HEK293T (cell line): Measurements from ENCODE around the gene BMERB1.
A peak's percentile ranks its signal among the peaks of the same experiment; 100 is the strongest.

Source experiments
- CTCF ChIA-PET: fragments of 350-600 bp; formaldehyde crosslinking; extraction: SDS; loops from one replicate; lab custom pipeline; 2021; ENCODE audit warnings: antibody characterized with exemption, inconsistent platforms; lab: Yijun Ruan, JAX
- POLR2A ChIA-PET: fragments of 350-600 bp; formaldehyde crosslinking; extraction: SDS; loops from one replicate; lab custom pipeline; 2020; ENCODE audit warnings: antibody characterized with exemption, inconsistent platforms; lab: Yijun Ruan, JAX
- DNase-seq: peaks from one replicate; pipeline ENCODE4 v3.0.0; 2012; ENCODE audit warnings: mixed read lengths; ENCODE audit errors: extremely low spot score
- ARNT ChIP-seq: fragments of 450-650 bp; IDR thresholded peaks from 2 replicates; pipeline ENCODE4 v1.6.1; 2017; ENCODE audit warnings: mild to moderate bottlenecking
- BHLHE40 ChIP-seq: fragments of 450-650 bp; IDR thresholded peaks from 2 replicates; pipeline ENCODE4 v1.6.1; 2016; ENCODE audit warnings: mild to moderate bottlenecking, moderate library complexity, borderline replicate concordance
- CTBP1 ChIP-seq: fragments of 450-650 bp; IDR thresholded peaks from 2 replicates; pipeline ENCODE4 v1.6.1; 2016; ENCODE audit warnings: borderline replicate concordance
- ELF4 ChIP-seq: fragments of 450-650 bp; IDR thresholded peaks from 2 replicates; pipeline ENCODE4 v1.6.1; 2017; ENCODE audit warnings: antibody characterized with exemption
- FOXA1 ChIP-seq: fragments of 450-650 bp; IDR thresholded peaks from 2 replicates; pipeline ENCODE4 v1.6.1; 2016; ENCODE audit warnings: mild to moderate bottlenecking
- FOXK2 ChIP-seq: fragments of 450-650 bp; IDR thresholded peaks from 2 replicates; pipeline ENCODE4 v1.6.1; 2016; ENCODE audit warnings: mild to moderate bottlenecking
- FOXM1 ChIP-seq: fragments of 450-650 bp; IDR thresholded peaks from 2 replicates; pipeline ENCODE4 v1.6.1; 2017; ENCODE audit warnings: mild to moderate bottlenecking, borderline replicate concordance
- HDGF ChIP-seq: fragments of 450-650 bp; IDR thresholded peaks from 2 replicates; pipeline ENCODE4 v1.6.1; 2017; ENCODE audit warnings: antibody characterized with exemption, borderline replicate concordance
- L3MBTL2 ChIP-seq: fragments of 450-650 bp; conservative IDR thresholded peaks from 2 replicates; pipeline ENCODE4 v1.6.1; 2016; ENCODE audit warnings: mild to moderate bottlenecking
- LEF1 ChIP-seq: fragments of 450-650 bp; IDR thresholded peaks from 2 replicates; pipeline ENCODE4 v1.6.1; 2017; ENCODE audit warnings: mild to moderate bottlenecking, borderline replicate concordance
- NFRKB ChIP-seq: fragments of 450-650 bp; IDR thresholded peaks from 2 replicates; pipeline ENCODE4 v1.6.1; 2016; ENCODE audit warnings: mild to moderate bottlenecking, moderate library complexity
- SP1 ChIP-seq: fragments of 450-650 bp; IDR thresholded peaks from 2 replicates; pipeline ENCODE4 v1.6.1; 2017
- SUZ12 ChIP-seq: fragments of 450-650 bp; IDR thresholded peaks from 2 replicates; pipeline ENCODE4 v1.6.1; 2016; ENCODE audit warnings: mild to moderate bottlenecking
- TARDBP ChIP-seq: fragments of 450-650 bp; IDR thresholded peaks from 2 replicates; pipeline ENCODE4 v1.6.1; 2016
- ZNF384 ChIP-seq: fragments of 450-650 bp; IDR thresholded peaks from 2 replicates; pipeline ENCODE4 v1.6.1; 2016
- TF ChIP-seq, protein P1 (sequence below): fragments of 450-650 bp; IDR thresholded peaks from 2 replicates; pipeline ENCODE4 v1.6.1; 2016

BMERB1 gene

DNA sequence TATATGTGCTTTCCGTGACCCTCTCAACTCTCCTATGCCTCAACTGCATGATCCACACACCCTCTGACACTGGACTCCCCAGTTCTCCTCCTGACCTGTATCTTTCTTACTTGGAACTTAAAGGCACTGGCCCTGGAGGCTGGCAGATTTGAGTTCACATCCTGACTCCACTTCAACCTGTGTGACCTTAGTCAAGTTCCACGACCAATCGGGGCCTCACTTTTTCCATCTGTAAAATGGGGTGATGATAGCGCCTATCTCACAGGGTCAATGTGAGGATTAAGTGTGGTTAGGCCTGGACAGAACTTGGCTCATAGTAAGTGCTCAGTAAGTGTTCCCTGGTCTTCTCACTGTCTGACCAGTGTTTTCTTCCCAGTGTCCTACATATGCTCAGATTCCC, 183.5 kb downstream of the BMERB1 start:
- TF ChIP-seq, protein P1, sequence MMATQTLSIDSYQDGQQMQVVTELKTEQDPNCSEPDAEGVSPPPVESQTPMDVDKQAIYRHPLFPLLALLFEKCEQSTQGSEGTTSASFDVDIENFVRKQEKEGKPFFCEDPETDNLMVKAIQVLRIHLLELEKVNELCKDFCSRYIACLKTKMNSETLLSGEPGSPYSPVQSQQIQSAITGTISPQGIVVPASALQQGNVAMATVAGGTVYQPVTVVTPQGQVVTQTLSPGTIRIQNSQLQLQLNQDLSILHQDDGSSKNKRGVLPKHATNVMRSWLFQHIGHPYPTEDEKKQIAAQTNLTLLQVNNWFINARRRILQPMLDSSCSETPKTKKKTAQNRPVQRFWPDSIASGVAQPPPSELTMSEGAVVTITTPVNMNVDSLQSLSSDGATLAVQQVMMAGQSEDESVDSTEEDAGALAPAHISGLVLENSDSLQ = no peak
- TF ChIP-seq SP1 (no peak), L3MBTL2 (no peak), HDGF (no peak), BHLHE40 (no peak), NFRKB (no peak), TARDBP (no peak), SUZ12 (no peak), LEF1 (no peak), FOXA1 (no peak), ZNF384 (no peak), CTBP1 (no peak), FOXK2 (no peak), FOXM1 (no peak), ELF4 (no peak), ARNT (no peak)
- POLR2A ChIA-PET = no interaction called here
- CTCF ChIA-PET = no interaction called here
- no peak for DNase-seq

DNA sequence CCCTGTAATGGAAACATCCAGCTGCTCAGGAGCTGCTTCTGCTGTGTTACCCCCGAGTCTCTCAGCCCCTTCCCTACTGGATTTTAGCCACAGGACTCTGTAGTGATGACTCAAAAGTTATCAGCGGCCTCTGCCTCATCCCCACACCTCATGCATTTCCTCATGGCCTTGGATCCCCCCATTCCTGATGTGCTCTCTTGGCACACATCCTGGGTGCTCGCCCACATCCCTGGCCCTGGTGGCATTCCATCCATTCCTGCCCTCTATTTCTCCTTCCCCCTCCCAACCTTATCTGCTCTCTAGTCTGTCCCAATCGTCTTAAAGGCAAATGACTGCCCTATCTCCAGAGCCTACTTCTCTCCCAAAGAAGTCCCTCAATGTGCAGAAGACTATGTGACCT, 184.0 kb downstream of the BMERB1 start:
- no peak for DNase-seq
- no peak for TF ChIP-seq HDGF
- no peak for TF ChIP-seq L3MBTL2
- no peak for TF ChIP-seq CTBP1
- TF ChIP-seq SP1 = no peak
- no peak for TF ChIP-seq ARNT
- TF ChIP-seq SUZ12 = no peak
- TF ChIP-seq LEF1 = no peak
- no peak for TF ChIP-seq NFRKB
- no peak for TF ChIP-seq ELF4
- POLR2A ChIA-PET = interaction anchor here (0.7 kb wide), 1 partner anchor 20 kb away, joined by 3 read pairs; no protein-coding TSS in a partner anchor
- CTCF ChIA-PET = no interaction called here

DNA sequence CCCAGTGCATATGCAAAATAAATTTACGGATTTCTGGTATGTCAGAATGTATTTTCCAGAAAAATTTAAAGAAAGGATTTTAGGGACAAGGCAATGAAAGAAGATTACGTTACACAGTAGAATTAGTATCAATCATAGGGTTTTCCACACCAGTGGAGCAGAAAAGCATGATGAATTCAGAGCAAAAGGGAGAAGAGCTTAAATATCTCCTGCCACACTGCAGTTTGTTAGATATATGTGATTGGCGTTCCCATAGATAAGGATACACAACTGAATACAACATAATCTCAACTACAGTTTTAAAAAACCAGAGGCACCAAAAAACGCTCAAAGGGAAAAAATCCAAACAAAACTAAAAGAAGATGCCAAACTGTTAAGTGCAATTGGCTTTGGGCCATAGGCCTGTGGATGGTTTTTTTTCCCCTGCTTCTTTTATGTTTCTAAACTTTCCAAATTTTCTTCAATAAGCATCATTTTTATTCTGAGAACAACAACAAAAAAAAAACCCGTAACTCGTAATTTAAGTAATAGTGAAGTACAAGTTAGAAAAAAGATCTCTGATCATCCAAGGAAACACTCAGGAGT, 186.3 kb downstream of the BMERB1 start:
- DNase-seq = no peak
- TF ChIP-seq ELF4 (no peak), SP1 (no peak), ZNF384 (no peak), SUZ12 (no peak), L3MBTL2 (no peak)
- POLR2A ChIA-PET = no interaction called here
- CTCF ChIA-PET = no interaction called here

DNA sequence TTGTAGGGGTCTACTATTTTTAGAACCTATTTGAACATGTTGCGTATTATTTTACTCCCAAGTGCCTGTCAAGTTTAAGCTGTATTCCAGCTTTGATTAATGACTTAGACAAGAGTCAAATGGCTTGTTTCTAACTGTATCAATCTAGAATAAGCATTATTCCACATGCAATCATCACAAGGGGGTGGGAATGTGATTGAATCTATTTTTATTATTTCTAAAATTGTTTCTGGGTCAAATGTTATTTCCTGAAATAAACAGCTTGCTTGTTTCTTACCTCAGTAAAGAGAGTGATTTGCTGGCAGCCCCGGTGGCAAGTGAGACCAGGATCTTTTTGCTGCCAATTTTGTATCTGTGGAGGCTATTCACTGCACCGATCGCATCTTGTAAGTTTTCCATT, 187.1 kb downstream of the BMERB1 start:
- no peak for DNase-seq
- POLR2A ChIA-PET = interaction anchor here (1.8 kb wide), 1 partner anchor 21 kb away, joined by 6 read pairs; the partner anchor contains the start of gene MARF1
- CTCF ChIA-PET = no interaction called here
- TF ChIP-seq, protein P1 = 0 out of 2 replicates have a peak, but pooled peaks have one; percentile 16
- TF ChIP-seq CTBP1 = no peak

DNA sequence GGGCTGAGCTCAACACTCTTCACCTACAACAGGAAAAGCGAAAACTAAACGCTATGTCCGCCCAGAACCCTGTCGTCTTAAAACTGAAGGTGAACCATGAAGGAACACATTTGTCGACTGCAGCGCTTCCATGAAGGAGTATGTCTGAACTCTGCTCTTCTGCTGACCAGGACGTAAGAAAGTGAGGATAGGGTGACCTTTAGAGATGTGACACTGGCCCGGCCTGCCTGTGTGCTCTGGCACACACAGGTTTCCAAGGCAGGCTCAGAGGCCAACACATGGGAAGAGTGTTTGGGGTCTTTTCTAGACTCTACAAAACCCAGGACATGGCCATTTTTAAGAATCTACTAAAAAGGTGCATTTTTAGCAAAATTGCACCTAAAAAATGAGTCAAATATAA, 187.5 kb downstream of the BMERB1 start:
- ChIA-PET POLR2A (interaction anchor here (1.8 kb wide), 1 partner anchor 21 kb away, joined by 6 read pairs; the partner anchor contains the start of gene MARF1), CTCF (no interaction called here)
- DNase-seq = no peak
- TF ChIP-seq ZNF384 (no peak), NFRKB (no peak), CTBP1 (no peak), SUZ12 (no peak), FOXK2 (no peak), LEF1 (no peak), SP1 (no peak), FOXA1 (no peak), FOXM1 (no peak), TARDBP (no peak), HDGF (no peak), ELF4 (no peak), L3MBTL2 (no peak), ARNT (no peak), BHLHE40 (no peak)
- TF ChIP-seq, protein P1 = no peak

DNA sequence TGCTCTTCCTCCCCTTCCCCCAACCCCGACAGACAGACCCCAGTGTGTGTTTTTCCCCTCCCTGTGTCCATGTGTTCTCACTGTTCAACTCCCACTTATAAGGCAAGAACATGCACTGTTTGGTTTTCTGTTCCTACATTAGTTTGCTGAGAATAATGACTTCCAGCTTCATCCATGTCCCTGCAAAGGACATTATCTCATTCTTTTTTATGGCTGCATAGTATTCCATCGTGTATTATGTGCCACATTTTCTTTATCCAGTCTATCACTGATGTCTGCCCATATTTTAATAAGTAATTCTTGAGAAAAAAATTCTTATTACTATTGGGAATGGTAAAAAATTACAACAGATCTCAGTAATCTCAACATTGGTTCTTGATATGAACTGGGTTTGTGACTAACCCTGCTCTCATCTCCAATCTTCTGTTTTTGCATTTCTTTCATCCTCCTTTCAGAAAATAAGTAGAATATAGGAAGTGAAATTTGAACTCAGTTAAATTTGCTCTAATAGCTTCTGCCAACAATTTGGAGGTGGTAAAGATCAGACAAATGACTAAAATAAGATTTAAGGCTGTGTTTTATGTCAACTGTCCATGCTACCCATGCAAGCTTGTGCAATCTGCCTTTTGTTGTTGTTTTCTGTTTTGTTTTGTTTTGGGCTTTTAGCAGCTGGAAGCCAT, 197.5 kb downstream of the BMERB1 start:
- CTCF ChIA-PET = no interaction called here
- DNase-seq = no peak

DNA sequence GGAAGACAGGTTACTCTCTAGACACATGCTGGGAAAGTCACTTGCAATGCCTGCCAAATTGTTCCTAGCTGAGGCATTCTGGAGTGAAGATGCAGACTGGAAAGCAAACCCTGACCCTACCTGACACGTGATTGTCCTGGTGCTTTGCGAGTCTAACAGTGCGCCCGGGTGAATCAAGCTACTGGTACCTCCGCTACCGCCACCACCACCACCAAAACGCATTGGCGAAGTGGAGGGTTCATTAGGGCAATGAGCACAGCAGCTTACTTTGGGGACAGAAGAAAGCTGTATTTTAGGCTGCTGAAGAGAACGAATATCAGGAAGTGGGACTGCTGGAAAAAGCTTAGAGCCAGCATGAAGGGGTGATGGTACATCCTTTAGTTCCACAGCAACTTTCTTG, 201.5 kb downstream of the BMERB1 start:
- ChIA-PET CTCF (no interaction called here), POLR2A (no interaction called here)
- TF ChIP-seq HDGF (no peak), SUZ12 (no peak), L3MBTL2 (no peak)
- DNase-seq = no peak

More for the DNA sequence above, 197.5 kb downstream of the BMERB1 start:
- no peak for TF ChIP-seq TARDBP
- no peak for TF ChIP-seq L3MBTL2
- POLR2A ChIA-PET = interaction anchor here (1.2 kb wide), 1 partner anchor 11 kb away, joined by 3 read pairs; the partner anchor contains the start of gene MARF1
